ENCODE data around the gene HOXC6.

- TF ChIP-seq CTCF (IDR thresholded peaks at IDR 0.05) (no peak), POLR2A (IDR thresholded peaks at IDR 0.05) (no peak)
Observed at GRCh38 chr12:54027442-54027786, 826 bp upstream of the HOXC6 start.

Measured in heart left ventricle (tissue), 13 donors.